ENCODE measurements around the gene APH1A.

GRCh38 chr1:150288822-150289221 is 20.0 kb upstream of the APH1A start:
- TF ChIP-seq SIN3B (IDR thresholded peaks at IDR 0.05; ENCODE audit: low read depth): no peak
- TF ChIP-seq ZNF282 (CRISPR knock-in tag; IDR thresholded peaks at IDR 0.05): no peak
- no peak for TF ChIP-seq ZNF24 (IDR thresholded peaks at IDR 0.05)
- no peak for TF ChIP-seq ZNF512 (tag; IDR thresholded peaks at IDR 0.05)
- TF ChIP-seq THAP7 (CRISPR knock-in tag; IDR thresholded peaks at IDR 0.05): no peak
- no peak for TF ChIP-seq MYNN (IDR thresholded peaks at IDR 0.05)
- TF ChIP-seq MYNN (CRISPR knock-in tag; IDR thresholded peaks at IDR 0.05): no peak
- TF ChIP-seq ZFP1 (CRISPR knock-in tag; IDR thresholded peaks at IDR 0.05): no peak
- TF ChIP-seq ZC3H4 (CRISPR knock-in tag; IDR thresholded peaks at IDR 0.05; ENCODE audit: borderline replicate concordance): no peak
- no peak for TF ChIP-seq NFXL1 (CRISPR knock-in tag; IDR thresholded peaks at IDR 0.05)
- no peak for TF ChIP-seq GABPA (tag; conservative IDR thresholded peaks at IDR 0.05; ENCODE audit: low read depth)

Data from K562 (cell line).